Measurements from ENCODE around the gene CEBPE. TPM values are rescaled to one million over a fixed set of nuclear protein-coding genes. Genes with fewer than 3 reads are reported as not detected.

CEBPE gene
- total RNA-seq, 1 experiment from 2014 or later = not detected

DNA sequence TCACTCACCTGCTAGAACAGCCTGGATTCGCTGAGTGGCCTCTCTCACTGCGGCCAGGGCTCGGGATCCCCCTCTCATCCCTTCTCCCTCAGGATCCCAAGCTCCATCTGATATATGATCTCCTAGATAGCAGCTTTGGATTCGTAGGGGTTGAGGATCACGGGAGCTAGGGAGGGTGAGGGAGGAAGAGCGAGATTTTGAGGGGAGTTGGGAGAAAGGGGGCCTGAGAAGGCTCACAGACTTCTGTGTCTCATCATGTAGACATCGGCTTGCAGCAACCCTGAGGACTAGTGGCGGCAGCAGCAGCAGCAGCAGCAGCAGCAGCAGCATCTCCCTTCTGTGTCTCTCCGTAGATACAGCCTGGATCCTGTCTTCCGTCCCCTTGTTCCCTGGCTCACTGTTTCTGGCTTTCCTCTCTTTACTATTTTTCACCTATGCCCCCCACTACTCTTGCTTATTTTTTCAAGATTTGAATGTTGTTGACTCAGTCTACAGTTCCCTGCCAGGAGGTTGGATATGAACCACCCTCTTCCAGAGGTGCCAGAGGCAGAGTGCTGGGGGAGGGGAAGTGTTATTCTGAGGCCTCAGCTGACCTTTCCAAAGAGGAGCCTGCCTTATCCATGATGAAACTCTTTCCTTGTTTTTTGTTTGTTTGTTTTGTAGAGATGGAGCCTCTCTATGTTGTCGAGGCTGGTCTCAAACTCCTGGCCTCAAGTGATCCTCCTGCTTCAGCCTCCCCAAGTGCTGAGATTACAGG is 14.3 kb downstream of the CEBPE start, which contains the start of gene CIROP:
Gene CIROP, minus strand, starts transcription at position 399 of the 757 bp plus-strand sequence. Its CDS starts 69 bp downstream, at position 330.
- no peaks in the 10 kb centered on the region for H3K79me2 ChIP-seq (ENCODE audit: insufficient read depth, low read length)
- no peaks in the 10 kb centered on the region for H3K9me3 ChIP-seq (ENCODE audit: control insufficient read depth in 1 of 2, insufficient read depth in 1 of 2, low read depth in 1 of 2, low read length in 2 of 2)
- H4K20me1 ChIP-seq (ENCODE audit: insufficient read depth) = no peaks in the 10 kb centered on the region
- H3K4me3 ChIP-seq (replicated peaks in 1 of 2; ENCODE audit: low read depth in 1 of 2, low read length in 2 of 2) = no peak within 1 kb of the TSS
- H2AFZ ChIP-seq (ENCODE audit: low read depth, low read length, poor library complexity, severe bottlenecking) = no peak within 1 kb of the TSS
- intact Hi-C loops (cut with micrococcal nuclease) = no loop called here
- CTCF ChIA-PET = interaction anchor here (0.9 to 1.1 kb wide), 2 partner anchors 15 to 36 kb away, joined by 3 read pairs; no protein-coding TSS in a partner anchor
- RAD21 ChIA-PET (ENCODE audit: low non-redundant PET in 1 of 2, low total read pairs in 2 of 2, uncharacterized antibody in 2 of 2, unreplicated experiment in 2 of 2) = no interaction called here
- no peak within 1 kb of the TSS for H3K9ac ChIP-seq (ENCODE audit: low read length)
- H3K9me2 ChIP-seq (ENCODE audit: insufficient read depth) = no peaks in the 10 kb centered on the region
- DNase-seq (ENCODE audit: low read depth, low spot score) = no peak
- no peak within 1 kb of the TSS for H3K4me2 ChIP-seq (ENCODE audit: low read length)
- no peaks in the 10 kb centered on the region for H3K4me1 ChIP-seq (ENCODE audit: control insufficient read depth in 1 of 2, insufficient read depth in 2 of 2, low read length in 2 of 2)
- no peak within 1 kb of the TSS for H3K27ac ChIP-seq (ENCODE audit: low read depth, low read length)
- no TSS peak for BruUV-seq (replicated peaks)
- ATAC-seq = no peak
- POLR2A ChIA-PET = interaction anchor here (1.5 kb wide), 1 partner anchor 10 kb away, joined by 7 read pairs; the partner anchor contains the start of genes ACIN1 and C14orf119
- TF ChIP-seq ELF1 (IDR thresholded peaks at IDR 0.05; ENCODE audit: borderline replicate concordance, low read depth) (no peak), POLR2A (IDR thresholded peaks at IDR 0.05; ENCODE audit: borderline replicate concordance, extremely low read depth, insufficient read depth, insufficient read length) (no peak), TCF7L2 (IDR thresholded peaks at IDR 0.05; ENCODE audit: borderline replicate concordance, extremely low read depth, insufficient read depth, insufficient read length) (no peak), YY1 (IDR thresholded peaks at IDR 0.05; ENCODE audit: extremely low read depth, insufficient replicate concordance, low read depth, low read length) (no peak), EZH2phosphoT487 (IDR thresholded peaks at IDR 0.05; ENCODE audit: borderline replicate concordance) (no peak), EGR1 (IDR thresholded peaks at IDR 0.05; ENCODE audit: low read depth) (no peak), ZFX (IDR thresholded peaks at IDR 0.05) (no peak), FOSL1 (IDR thresholded peaks at IDR 0.05; ENCODE audit: low read depth) (no peak), ZNF274 (IDR thresholded peaks at IDR 0.05; ENCODE audit: low read depth, low read length) (no peak)
- TF ChIP-seq, protein P1, sequence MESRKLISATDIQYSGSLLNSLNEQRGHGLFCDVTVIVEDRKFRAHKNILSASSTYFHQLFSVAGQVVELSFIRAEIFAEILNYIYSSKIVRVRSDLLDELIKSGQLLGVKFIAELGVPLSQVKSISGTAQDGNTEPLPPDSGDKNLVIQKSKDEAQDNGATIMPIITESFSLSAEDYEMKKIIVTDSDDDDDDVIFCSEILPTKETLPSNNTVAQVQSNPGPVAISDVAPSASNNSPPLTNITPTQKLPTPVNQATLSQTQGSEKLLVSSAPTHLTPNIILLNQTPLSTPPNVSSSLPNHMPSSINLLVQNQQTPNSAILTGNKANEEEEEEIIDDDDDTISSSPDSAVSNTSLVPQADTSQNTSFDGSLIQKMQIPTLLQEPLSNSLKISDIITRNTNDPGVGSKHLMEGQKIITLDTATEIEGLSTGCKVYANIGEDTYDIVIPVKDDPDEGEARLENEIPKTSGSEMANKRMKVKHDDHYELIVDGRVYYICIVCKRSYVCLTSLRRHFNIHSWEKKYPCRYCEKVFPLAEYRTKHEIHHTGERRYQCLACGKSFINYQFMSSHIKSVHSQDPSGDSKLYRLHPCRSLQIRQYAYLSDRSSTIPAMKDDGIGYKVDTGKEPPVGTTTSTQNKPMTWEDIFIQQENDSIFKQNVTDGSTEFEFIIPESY (IDR thresholded peaks at IDR 0.05; ENCODE audit: extremely low read depth, insufficient replicate concordance, low read length) = no peak
- H3K36me3 ChIP-seq (ENCODE audit: control insufficient read depth in 1 of 2, insufficient read depth in 2 of 2, low read length in 2 of 2) = no peaks in the 10 kb centered on the region
- no peaks in the 10 kb centered on the region; the same call in 1 of the 2 replicates for H3K27me3 ChIP-seq (ENCODE audit: insufficient read depth, low read length)
